RWPE1 (cell line): ENCODE measurements around the gene PCDHGA8.
A peak's percentile ranks its signal among the peaks of the same experiment; 100 is the strongest.
"Not testable (repeated sequence)": the region's sequence is repeated elsewhere in the genome, so short reads cannot be mapped to it uniquely, and the experiment has no call there.

ENCODE experiments used
- CTCF ChIA-PET: fragments of 350-600 bp; sonication (Branson Sonifier 250); formaldehyde crosslinking; extraction: SDS; loops from one replicate; lab custom pipeline; 2021; lab: Yijun Ruan, JAX
- POLR2A ChIA-PET: fragments of 400-600 bp; formaldehyde crosslinking; extraction: SDS; loops from one replicate; lab custom pipeline; 2020; ENCODE audit warnings: antibody characterized with exemption; ENCODE audit not compliant: low non-redundant PET; lab: Yijun Ruan, JAX
- DNase-seq: peaks from one replicate; pipeline ENCODE4 v3.0.0; 2012; ENCODE audit warnings: low spot score
- H3K27ac ChIP-seq: fragments of 450-650 bp; 2 replicates; pipeline ENCODE4 v1.5.1; 2017
- TF ChIP-seq, protein P1 (sequence below): fragments of 450-650 bp; conservative IDR thresholded peaks from 2 replicates; pipeline ENCODE4 v1.5.1; 2017; ENCODE audit warnings: low read depth, mild to moderate bottlenecking

PCDHGA8 gene

DNA sequence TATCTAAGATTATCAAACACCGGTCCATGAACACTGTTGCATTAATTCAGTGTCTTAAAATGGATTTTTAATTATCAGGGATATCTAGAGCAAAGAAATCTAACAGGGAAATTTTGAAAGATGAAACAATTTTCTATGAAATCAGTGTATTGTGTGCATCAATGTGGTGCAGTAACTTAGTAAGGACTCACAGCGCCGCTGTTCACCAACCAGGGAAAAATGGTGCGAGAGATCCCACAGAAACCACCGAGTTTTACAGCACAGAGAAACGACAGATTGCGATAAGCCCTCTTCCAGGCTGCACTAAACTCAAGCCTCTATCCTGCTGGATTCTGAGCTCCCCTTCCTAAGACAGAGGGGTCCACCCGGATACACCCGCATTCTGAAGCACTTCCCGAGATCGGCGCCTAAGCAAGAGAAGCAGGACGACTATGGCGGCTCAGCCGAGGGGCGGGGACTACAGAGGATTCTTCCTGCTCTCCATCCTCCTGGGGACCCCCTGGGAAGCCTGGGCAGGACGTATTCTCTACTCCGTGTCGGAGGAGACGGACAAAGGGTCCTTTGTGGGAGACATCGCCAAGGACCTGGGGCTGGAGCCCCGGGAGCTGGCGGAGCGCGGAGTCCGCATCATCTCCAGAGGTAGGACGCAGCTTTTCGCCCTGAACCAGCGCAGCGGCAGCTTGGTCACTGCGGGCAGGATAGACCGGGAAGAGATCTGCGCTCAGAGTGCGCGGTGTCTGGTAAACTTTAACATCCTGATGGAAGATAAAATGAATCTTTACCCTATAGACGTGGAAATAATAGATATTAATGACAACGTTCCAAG is 9.8 kb upstream of the PCDHGA8 start, which contains the start of gene PCDHGA7:
PCDHGA7 (plus strand) TSS at position 274 of the 826 bp plus-strand sequence; CDS start at position 432, 158 bp downstream.
- ChIA-PET POLR2A (no interaction called here), CTCF (interaction anchor here (0.5 to 1.3 kb wide), 5 partner anchors 14 to 185 kb away, joined by 3 to 6 read pairs (median 3); partner anchors contain the start of genes PCDHGA10 and PCDHGB1)
- DNase-seq: peak; percentile 43

DNA sequence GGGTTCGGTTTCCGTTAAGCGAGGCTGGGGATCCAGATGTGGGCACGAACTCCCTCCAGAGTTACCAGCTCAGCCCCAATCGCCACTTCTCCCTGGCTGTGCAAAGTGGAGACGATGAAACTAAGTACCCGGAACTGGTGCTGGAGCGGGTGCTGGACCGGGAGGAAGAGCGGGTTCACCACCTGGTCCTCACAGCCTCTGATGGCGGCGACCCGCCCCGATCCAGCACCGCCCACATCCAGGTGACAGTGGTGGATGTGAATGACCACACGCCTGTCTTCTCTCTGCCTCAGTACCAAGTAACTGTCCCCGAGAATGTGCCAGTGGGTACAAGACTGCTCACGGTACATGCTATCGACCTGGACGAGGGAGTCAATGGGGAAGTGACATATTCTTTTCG is 9.1 kb upstream of the PCDHGA8 start:
- TF ChIP-seq, protein P1, sequence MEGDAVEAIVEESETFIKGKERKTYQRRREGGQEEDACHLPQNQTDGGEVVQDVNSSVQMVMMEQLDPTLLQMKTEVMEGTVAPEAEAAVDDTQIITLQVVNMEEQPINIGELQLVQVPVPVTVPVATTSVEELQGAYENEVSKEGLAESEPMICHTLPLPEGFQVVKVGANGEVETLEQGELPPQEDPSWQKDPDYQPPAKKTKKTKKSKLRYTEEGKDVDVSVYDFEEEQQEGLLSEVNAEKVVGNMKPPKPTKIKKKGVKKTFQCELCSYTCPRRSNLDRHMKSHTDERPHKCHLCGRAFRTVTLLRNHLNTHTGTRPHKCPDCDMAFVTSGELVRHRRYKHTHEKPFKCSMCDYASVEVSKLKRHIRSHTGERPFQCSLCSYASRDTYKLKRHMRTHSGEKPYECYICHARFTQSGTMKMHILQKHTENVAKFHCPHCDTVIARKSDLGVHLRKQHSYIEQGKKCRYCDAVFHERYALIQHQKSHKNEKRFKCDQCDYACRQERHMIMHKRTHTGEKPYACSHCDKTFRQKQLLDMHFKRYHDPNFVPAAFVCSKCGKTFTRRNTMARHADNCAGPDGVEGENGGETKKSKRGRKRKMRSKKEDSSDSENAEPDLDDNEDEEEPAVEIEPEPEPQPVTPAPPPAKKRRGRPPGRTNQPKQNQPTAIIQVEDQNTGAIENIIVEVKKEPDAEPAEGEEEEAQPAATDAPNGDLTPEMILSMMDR: no peak
- POLR2A ChIA-PET: interaction anchor here (0.5 kb wide), 1 partner anchor 154 kb away, joined by 4 read pairs; no protein-coding TSS in a partner anchor
- CTCF ChIA-PET: interaction anchor here (0.6 to 1.3 kb wide), 3 partner anchors 29 to 184 kb away, joined by 3 to 6 read pairs (median 3); partner anchors contain the start of genes PCDHGA10 and PCDHGB1
- no peak for DNase-seq
- no peak overlapping the region for H3K27ac ChIP-seq

More for the DNA sequence above, 9.8 kb upstream of the PCDHGA8 start, which contains the start of gene PCDHGA7:
- TF ChIP-seq, protein P1: peak; percentile 61
- no peak within 1 kb of the TSS for H3K27ac ChIP-seq

DNA sequence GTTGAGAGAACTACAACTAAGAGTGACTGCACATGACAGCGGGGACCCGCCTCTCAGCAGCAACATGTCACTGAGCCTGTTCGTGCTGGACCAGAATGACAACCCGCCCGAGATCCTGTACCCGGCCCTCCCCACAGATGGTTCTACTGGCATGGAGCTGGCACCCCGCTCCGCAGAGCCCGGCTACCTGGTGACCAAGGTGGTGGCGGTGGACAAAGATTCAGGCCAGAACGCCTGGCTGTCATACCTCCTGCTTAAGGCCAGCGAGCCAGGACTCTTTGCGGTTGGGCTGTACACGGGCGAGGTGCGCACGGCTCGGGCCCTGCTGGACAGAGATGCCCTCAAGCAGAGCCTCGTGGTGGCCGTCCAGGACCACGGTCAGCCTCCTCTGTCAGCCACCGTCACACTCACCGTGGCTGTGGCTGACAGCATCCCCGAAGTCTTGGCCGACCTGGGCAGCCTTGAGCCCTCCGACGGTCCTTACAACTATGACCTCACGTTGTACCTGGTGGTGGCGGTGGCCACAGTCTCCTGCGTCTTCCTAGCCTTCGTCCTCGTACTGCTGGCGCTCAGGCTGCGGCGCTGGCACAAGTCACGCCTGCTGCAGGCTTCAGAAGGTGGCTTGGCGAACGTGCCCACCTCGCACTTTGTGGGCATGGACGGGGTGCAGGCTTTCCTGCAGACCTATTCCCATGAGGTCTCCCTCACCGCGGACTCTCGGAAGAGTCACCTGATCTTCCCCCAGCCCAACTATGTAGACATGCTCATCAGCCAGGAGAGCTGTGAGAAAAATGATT is 7.8 kb upstream of the PCDHGA8 start:
- no peak overlapping the region for H3K27ac ChIP-seq
- ChIA-PET CTCF (interaction anchor here (0.6 kb wide), 1 partner anchor 176 kb away, joined by 5 read pairs; no protein-coding TSS in a partner anchor), POLR2A (no interaction called here)
- TF ChIP-seq, protein P1: no peak
- no peak for DNase-seq

DNA sequence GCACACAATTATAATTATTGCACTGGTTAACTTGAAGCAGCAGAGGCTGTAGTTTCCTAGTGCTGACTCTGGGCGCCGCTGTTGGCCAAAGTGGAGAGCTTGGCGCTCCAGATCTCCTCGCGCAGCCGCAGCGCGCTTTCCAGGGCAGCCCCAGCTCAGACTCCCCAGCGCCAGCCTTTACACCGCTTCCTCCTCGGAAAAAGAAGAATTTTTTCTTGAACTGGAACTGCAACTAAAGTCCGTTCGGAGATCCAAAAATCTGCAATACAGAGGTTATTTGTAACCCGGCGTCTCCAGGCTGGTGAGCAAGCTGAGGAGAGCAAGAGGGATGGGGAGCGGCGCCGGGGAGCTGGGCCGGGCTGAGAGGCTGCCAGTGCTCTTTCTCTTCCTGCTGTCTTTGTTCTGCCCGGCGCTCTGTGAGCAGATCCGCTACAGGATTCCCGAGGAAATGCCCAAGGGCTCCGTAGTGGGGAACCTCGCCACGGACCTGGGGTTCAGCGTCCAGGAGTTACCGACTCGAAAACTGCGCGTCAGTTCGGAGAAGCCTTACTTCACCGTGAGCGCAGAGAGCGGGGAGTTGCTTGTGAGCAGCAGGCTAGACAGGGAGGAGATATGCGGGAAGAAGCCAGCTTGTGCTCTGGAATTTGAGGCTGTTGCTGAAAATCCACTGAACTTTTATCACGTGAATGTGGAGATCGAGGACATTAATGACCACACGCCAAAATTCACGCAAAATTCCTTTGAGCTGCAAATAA is 4.7 kb upstream of the PCDHGA8 start, which contains the start of gene PCDHGB4:
PCDHGB4 (plus strand) TSS at position 142 of the 755 bp plus-strand sequence; CDS start at position 329, 187 bp downstream.
- CTCF ChIA-PET: interaction anchor here (0.6 to 2.0 kb wide), 6 partner anchors 10 to 1799 kb away, joined by 3 to 9 read pairs (median 4); partner anchors contain the start of gene PCDHGB5
- POLR2A ChIA-PET, H3K27ac ChIP-seq, DNase-seq: not testable (repeated sequence)
- TF ChIP-seq, protein P1: peak; percentile 69

DNA sequence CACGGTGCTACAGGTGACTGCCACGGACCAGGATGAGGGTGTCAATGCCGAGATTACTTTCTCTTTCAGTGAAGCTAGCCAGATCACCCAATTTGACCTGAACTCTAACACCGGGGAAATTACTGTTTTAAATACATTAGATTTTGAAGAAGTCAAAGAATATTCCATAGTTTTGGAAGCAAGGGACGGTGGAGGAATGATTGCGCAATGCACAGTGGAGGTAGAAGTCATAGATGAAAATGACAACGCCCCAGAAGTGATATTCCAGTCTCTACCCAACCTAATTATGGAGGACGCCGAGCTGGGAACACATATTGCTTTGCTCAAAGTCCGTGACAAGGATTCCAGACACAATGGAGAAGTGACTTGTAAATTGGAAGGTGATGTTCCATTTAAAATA is 3.8 kb upstream of the PCDHGA8 start:
- TF ChIP-seq, protein P1: no peak
- ChIA-PET POLR2A (no interaction called here), CTCF (interaction anchor here (0.7 kb wide), 2 partner anchors 169 to 1439 kb away, joined by 3 to 4 read pairs; no protein-coding TSS in a partner anchor)
- no peak for DNase-seq
- no peak overlapping the region for H3K27ac ChIP-seq
